K562 (cell line): ENCODE results near the gene SLC7A14. TPM values are rescaled to one million over a fixed set of nuclear protein-coding genes. Genes with fewer than 3 reads are reported as not detected.
A peak's percentile ranks its signal among the peaks of the same experiment; 100 is the strongest.

Source experiments
- ATAC-seq: fragments of 200-7000 bp; cut with Tn5 transposase; 3 replicates; pipeline ENCODE4 v1.9.1; 2020; ENCODE audit warnings: moderate library complexity
- BruUV-seq: library from RNA; stranded (reverse); fragments of 400-500 nt; replicated peaks from 2 replicates; lab custom pipeline; 2021; lab: Mats Ljungman, UMichigan
- CTCF ChIA-PET: fragments of 300-600 bp; formaldehyde crosslinking; extraction: SDS; loops from one replicate; lab custom pipeline; 2021; ENCODE audit warnings: low intra/inter-chr PET ratio; lab: Yijun Ruan, JAX
- POLR2A ChIA-PET: fragments of 300-600, 350-650 bp; sonication (Branson Sonifier 250); formaldehyde crosslinking; extraction: SDS; loops from one replicate; lab custom pipeline; 2021; ENCODE audit warnings: antibody characterized with exemption, inconsistent platforms; lab: Yijun Ruan, JAX
- DNase-seq, 4 experiments: peaks; one replicate each; pipeline versions ENCODE4 v3.0.0 to v3.0.0-alpha.2; 2011 to 2018; ENCODE audit warnings: low spot score in 3 of 4, mixed read lengths in 3 of 4; ENCODE audit errors: extremely low read depth in 1 of 4
- FAIRE-seq: peaks from 2 replicates; lab custom pipeline; 2011; peaks lifted over from hg19 to GRCh38; lab: Jason Lieb, UNC
- H2AFZ ChIP-seq: 2 replicates; pipeline ENCODE4 v1.6.0; 2011; ENCODE audit warnings: low read depth, low read length, control low read depth, inconsistent platforms
- H3K27ac ChIP-seq: fragments of 200-600 bp; 3 replicates; pipeline ENCODE4 v1.8.0; 2011; ENCODE audit warnings: low read depth, mild to moderate bottlenecking, control low read depth, inconsistent platforms, low read length, moderate library complexity, mixed read lengths; ENCODE audit errors: extremely low read depth
- H3K27me3 ChIP-seq, 2 experiments: fragments of 300-600 bp in 1 of 2; 2 replicates in 1 of 2; 3 replicates in 1 of 2; pipeline versions ENCODE4 v1.6.0 to v1.8.0; 2011; ENCODE audit warnings: inconsistent platforms in 2 of 2, low read length in 2 of 2, mild to moderate bottlenecking in 1 of 2, mixed read lengths in 1 of 2, moderate library complexity in 1 of 2; ENCODE audit not compliant: control insufficient read depth in 2 of 2, insufficient read depth in 2 of 2
- H3K36me3 ChIP-seq: fragments of 300-600 bp; 3 replicates; pipeline ENCODE4 v1.8.0; 2011; ENCODE audit warnings: mild to moderate bottlenecking, low read length, inconsistent platforms; ENCODE audit not compliant: control insufficient read depth, insufficient read depth
- H3K4me1 ChIP-seq, 2 experiments: fragments of 200-600 bp in 1 of 2; replicated peaks in 1 of 2; 2 replicates in 1 of 2; 3 replicates in 1 of 2; pipeline versions ENCODE4 v1.5.1 to v1.8.0; 2011; ENCODE audit warnings: inconsistent platforms in 2 of 2, low read length in 2 of 2, mild to moderate bottlenecking in 1 of 2, mixed read lengths in 1 of 2, moderate library complexity in 1 of 2; ENCODE audit not compliant: control insufficient read depth in 2 of 2, insufficient read depth in 2 of 2
- H3K4me2 ChIP-seq: 2 replicates; pipeline ENCODE4 v1.6.1; 2011; ENCODE audit warnings: low read length, control low read depth, inconsistent platforms, mixed read lengths; ENCODE audit not compliant: insufficient read depth
- H3K4me3 ChIP-seq: fragments of 200-600 bp; sonication (generic), shearing (Covaris generic); 2 replicates; pipeline ENCODE4 v1.5.1; 2016; ENCODE audit warnings: control low read depth, inconsistent platforms
- H3K79me2 ChIP-seq: fragments of 200-600 bp; 3 replicates; pipeline ENCODE4 v1.8.0; 2011; ENCODE audit warnings: low read length, inconsistent platforms; ENCODE audit not compliant: control insufficient read depth, insufficient read depth
- H3K9ac ChIP-seq, 2 experiments: 2 replicates each; pipeline versions ENCODE4 v1.6.0 to v1.6.1; 2011; ENCODE audit warnings: low read depth in 2 of 2, low read length in 2 of 2, control low read depth in 1 of 2, inconsistent platforms in 1 of 2, mild to moderate bottlenecking in 1 of 2, mixed read lengths in 1 of 2; ENCODE audit not compliant: insufficient read depth in 1 of 2
- H3K9me1 ChIP-seq: one replicate; pipeline ENCODE4 v1.6.0; 2011; ENCODE audit warnings: inconsistent platforms, mild to moderate bottlenecking, low read length, moderate library complexity; ENCODE audit not compliant: control insufficient read depth, insufficient read depth
- H3K9me3 ChIP-seq: replicated peaks from 2 replicates; pipeline ENCODE4 v1.5.1; 2011; ENCODE audit warnings: low read depth, low read length, inconsistent platforms; ENCODE audit not compliant: control insufficient read depth, insufficient read depth
- H4K20me1 ChIP-seq: replicated peaks from 2 replicates; pipeline ENCODE4 v1.6.1; 2011; ENCODE audit warnings: low read length, inconsistent platforms, mixed read lengths; ENCODE audit not compliant: control insufficient read depth, insufficient read depth
- CREBBP ChIP-seq: IDR thresholded peaks from one replicate; pipeline ENCODE4 v1.6.1; 2012; ENCODE audit warnings: low read depth, mild to moderate bottlenecking, control low read depth, inconsistent platforms, low read length
- ELF1 ChIP-seq: fragments of 200-800 bp; sonication (Bioruptor generic); IDR thresholded peaks from 2 replicates; pipeline ENCODE4 v1.6.1; 2016; ENCODE audit warnings: missing genetic modification characterization, missing compliant biosample characterization
- ELK1 ChIP-seq: sonication (generic); formaldehyde crosslinking; IDR thresholded peaks from 2 replicates; pipeline ENCODE4 v1.8.1; 2022; ENCODE audit warnings: missing genetic modification reagents
- HDGF ChIP-seq: fragments of 450-650 bp; IDR thresholded peaks from 2 replicates; pipeline ENCODE4 v1.6.1; 2016
- MCM2 ChIP-seq: fragments of 450-650 bp; IDR thresholded peaks from 2 replicates; pipeline ENCODE4 v1.6.1; 2017; ENCODE audit warnings: low read depth, mild to moderate bottlenecking
- PHF20 ChIP-seq: fragments of 450-650 bp; IDR thresholded peaks from 2 replicates; pipeline ENCODE4 v1.6.1; 2018; ENCODE audit not compliant: partially characterized antibody
- SRF ChIP-seq, 2 experiments: fragments of 250-450, 450-650 bp in 1 of 2; sonication (Bioruptor Pico) in 1 of 2; sonication (generic) in 1 of 2; formaldehyde crosslinking; IDR thresholded peaks; 2 replicates each; pipeline versions ENCODE4 v1.5.0 to v1.5.1; 2020 to 2022; ENCODE audit warnings: mild to moderate bottlenecking in 1 of 2, missing genetic modification reagents in 1 of 2
- TCF15 ChIP-seq: fragments of 250-450 bp; sonication (Bioruptor Pico); IDR thresholded peaks from 2 replicates; pipeline ENCODE4 v1.8.0; 2022; ENCODE audit warnings: moderate library complexity, mild to moderate bottlenecking, inconsistent platforms
- THRB ChIP-seq: fragments of 450-650 bp; formaldehyde crosslinking; conservative IDR thresholded peaks from 2 replicates; pipeline ENCODE4 v1.4.0; 2022; ENCODE audit warnings: mild to moderate bottlenecking, missing genetic modification characterization
- ZBTB26 ChIP-seq: fragments of 450-650 bp; formaldehyde crosslinking; IDR thresholded peaks from 2 replicates; pipeline ENCODE4 v1.4.0; 2022; ENCODE audit warnings: missing genetic modification characterization
- WGBS: fragments of 100-300 bp; shearing (Covaris generic); methylation state at CpG from one replicate; pipeline ENCODE4 v1.1.6; 2016; ENCODE audit warnings: low coverage, mixed read lengths; ENCODE audit not compliant: insufficient coverage; ENCODE audit errors: missing lambda C conversion rate; 5-methylcytosine and 5-hydroxymethylcytosine counted together
- in situ Hi-C: fragments of 300-500 bp; cut with MboI; formaldehyde crosslinking; loops from 4 replicates; pipeline ENCODE4 v1.15.0; 2018; ENCODE audit warnings: inconsistent platforms, mixed read lengths
- intact Hi-C: fragments of 100-400 bp; cut with micrococcal nuclease; formaldehyde crosslinking; loops from 2 replicates; pipeline ENCODE4 v1.14.2; 2022
- polyA plus RNA-seq, 8 experiments: library from polyadenylated mRNA; depleted of rRNA in 4 of 8; stranded (reverse) in 5 of 8; unstranded in 3 of 8; fragments of >200 nt; fragmentation: Nextera tagmentation in 2 of 8; fragmentation: Illumina TruSeq in 1 of 8; extraction: Ambion mirVana in 2 of 8; extraction: Trizol in 1 of 8; gene quantifications; 2 replicates each; pipeline versions ENCODE4 v1.2.1 to v1.2.3, GENCODE V29; 2011 to 2014; ENCODE audit warnings: inconsistent platforms in 1 of 8, missing spikeins in 1 of 8
- total RNA-seq, 7 experiments: library from RNA; depleted of rRNA in 6 of 7; stranded (reverse); fragments of >200 nt in 6 of 7; fragmentation: Illumina TruSeq in 2 of 7; extraction: Trizol in 2 of 7; gene quantifications; 2 replicates each; pipeline versions ENCODE4 v1.2.1 to v1.2.3, GENCODE V29; 2011 to 2021; ENCODE audit warnings: low replicate concordance in 1 of 7

The SLC7A14 gene
- total and polyA plus RNA-seq, 9 of the 15 experiments (the other 6 are each of a cell fraction or from before 2014, with no cell fraction given) = not detected

- no peaks in the 10 kb centered on the region for H3K9me3 ChIP-seq
- ATAC-seq = no peak
- FAIRE-seq = no peak
- H2AFZ ChIP-seq = no peak overlapping the region
- no peak overlapping the region for H3K4me3 ChIP-seq
- H3K4me2 ChIP-seq = no peak overlapping the region
- TF ChIP-seq THRB (CRISPR knock-in tag) (no peak), PHF20 (no peak), MCM2 (no peak), ELK1 (CRISPR knock-in tag) (no peak), CREBBP (no peak), ELF1 (no peak), ZBTB26 (CRISPR knock-in tag) (no peak), TCF15 (CRISPR knock-in tag) (no peak), SRF (CRISPR knock-in tag; IDR thresholded peaks at IDR 0.05) (no peak), HDGF (no peak)
- ChIA-PET POLR2A (no interaction called here), CTCF (no interaction called here)
- H3K27me3 ChIP-seq = no peaks in the 10 kb centered on the region
- H3K79me2 ChIP-seq = no peaks in the 10 kb centered on the region
- H3K9ac ChIP-seq = no peak overlapping the region
- intact Hi-C loops (no loop called here), in situ Hi-C loops (loop anchor here (25.0 kb wide), 1 partner anchor 955 kb away; no protein-coding TSS in a partner anchor)
- H4K20me1 ChIP-seq = no peaks in the 10 kb centered on the region
- no peaks in the 10 kb centered on the region for H3K36me3 ChIP-seq
- no peak overlapping the region for H3K27ac ChIP-seq
- H3K4me1 ChIP-seq = peaks cover 6 to 9% of the 10 kb centered on the region in 2 experiments; a peak in 3 of 5 replicates
- BruUV-seq = no TSS peak
- 85% methylated on average over 7 of the region's 7 CpGs for WGBS
- DNase-seq = peak in 1 of 4 experiments; percentile 0
- no peaks in the 10 kb centered on the region for H3K9me1 ChIP-seq
These were observed 46.0 kb upstream of the SLC7A14 start for GRCh38 chr3:170631755-170632488.
